GM11168 (cell line): ENCODE data around the gene SUSD1.
"Not testable (repeated sequence)": the region's sequence is repeated elsewhere in the genome, so short reads cannot be mapped to it uniquely, and the experiment has no call there.

ENCODE experiments used
- in situ Hi-C: fragments of 300-500 bp; cut with MboI; formaldehyde crosslinking; loops from one replicate; pipeline ENCODE4 v1.12.0; 2022; ENCODE audit warnings: low sequenced_read_pairs; ENCODE audit not compliant: unreplicated experiment

The SUSD1 gene

DNA sequence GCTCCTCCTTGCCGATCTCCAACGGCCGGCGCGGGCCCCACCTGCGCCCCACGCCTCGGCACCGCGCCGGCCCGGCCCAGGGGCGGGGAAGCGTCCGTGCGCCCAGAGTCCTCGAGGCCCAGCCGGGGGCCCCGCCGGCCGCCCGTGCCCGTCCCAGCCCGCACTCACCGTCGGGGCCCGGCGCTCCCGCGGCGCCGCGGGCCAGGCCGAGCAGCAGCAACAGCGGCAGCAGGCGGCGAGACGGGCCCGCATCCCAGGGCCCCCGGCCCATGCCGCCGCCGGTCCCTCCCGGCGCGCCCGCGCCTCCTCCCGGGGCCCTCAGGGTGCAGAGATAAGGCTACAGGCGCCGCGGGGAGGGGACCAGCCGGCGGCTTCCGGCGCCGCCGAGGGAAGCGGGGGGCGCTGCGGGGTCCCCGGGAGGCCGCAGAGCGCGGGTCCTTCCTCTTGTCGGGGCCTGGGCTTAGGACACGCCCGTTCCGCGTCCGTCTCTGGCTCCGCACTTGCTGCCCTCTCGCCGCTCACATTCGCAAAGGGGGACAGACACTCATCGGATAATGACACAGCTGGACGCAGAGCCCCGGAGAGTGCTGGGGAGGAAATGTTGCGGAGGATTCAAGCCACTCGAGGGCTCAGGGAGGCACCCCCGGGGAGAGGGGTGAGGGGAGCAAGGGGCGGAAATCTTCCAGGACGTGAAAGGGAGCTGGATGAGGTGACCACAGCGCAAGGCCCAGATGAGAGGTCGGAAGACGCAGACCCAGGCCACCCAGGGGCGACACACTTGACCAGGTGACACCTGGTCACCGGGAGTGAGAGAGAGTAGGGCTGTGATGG is at the start of gene SUSD1:
TSS of gene SUSD1 (minus strand) at position 333 of the 831 bp plus-strand sequence. CDS start at position 271, 62 bp downstream.
- in situ Hi-C loops = no loop called here

DNA sequence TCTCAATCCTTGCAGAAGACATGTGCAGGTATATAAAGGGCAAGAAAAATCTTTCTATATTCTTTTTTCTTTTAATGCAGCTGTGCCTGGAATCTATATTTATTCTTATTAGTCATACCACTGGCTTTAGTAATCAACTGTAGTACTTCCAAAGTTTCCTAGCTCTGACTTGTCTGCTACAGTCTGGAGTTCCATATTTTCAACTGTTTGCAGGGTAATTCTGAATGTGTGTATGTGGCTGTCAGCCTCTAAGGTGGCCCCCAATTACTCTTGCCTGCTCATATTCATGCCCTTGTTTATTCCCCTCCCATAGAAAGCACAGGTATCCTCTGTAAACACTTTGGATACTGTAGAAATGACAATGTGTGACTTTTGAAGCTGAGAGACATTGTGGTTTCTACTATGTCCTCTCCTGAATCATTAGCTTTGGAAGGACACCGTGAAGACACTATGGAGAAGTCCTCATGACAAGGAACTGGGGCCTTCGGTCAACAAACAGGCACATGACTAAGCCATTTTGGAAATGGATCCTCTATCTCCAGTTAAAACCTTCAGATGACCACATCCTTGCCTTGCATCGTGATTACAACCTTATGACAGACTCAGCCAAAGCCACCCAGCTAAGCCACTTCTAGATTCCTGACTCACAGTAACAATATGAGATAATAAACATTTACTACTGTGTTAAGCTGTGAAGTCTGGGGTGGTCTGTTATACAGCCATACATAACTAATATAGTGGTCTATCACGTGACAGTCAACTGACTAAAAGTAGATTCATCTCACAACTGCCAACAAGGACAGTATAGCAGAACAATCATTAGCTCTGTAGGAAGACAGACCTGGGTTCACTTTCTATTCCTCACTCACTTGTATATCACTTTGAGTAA is 49.5 kb upstream of the SUSD1 start:
- in situ Hi-C loops = no loop called here

DNA sequence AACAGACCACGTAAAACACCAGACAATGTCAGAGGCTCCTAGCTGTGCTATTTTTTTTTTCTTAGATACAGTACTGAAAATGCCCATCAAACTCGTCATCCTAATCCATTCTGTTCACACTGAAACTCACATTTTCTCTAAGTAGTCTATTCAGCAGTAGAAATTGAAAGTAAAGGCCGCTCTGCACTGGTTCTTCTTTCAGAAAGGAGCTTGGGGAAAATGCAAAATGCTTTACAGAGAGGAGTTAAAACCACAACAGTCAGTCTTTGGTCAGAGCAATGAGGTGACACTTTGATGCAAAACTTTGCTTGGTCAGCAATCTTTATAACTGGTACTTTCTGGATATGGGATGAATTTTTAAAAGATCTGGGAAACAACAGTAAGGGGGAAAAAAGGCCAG is 43.8 kb upstream of the SUSD1 start:
- in situ Hi-C loops = no loop called here

DNA sequence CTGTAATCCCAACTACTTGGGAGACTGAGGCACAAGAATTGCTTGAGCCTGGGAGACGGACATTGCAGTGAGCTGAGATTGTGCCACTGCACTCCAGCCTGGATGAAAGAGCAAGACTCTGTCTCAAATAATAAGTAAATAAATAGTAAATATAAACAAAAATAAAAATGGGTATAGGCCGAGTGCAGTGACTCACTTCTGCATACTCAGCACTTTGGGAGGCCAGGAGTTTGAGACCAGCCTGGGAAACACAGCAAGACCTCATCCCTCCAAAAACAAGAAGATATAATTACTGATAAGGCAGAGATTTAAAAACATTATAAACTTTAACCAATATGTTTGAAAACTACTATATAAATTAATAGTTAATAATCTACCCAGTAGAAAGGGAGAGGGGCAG is 37.8 kb upstream of the SUSD1 start:
- in situ Hi-C loops = no loop called here

GRCh38 chr9:112207451-112207850 is 32.4 kb upstream of the SUSD1 start:
- in situ Hi-C loops = no loop called here

GRCh38 chr9:112203536-112203935 is 28.4 kb upstream of the SUSD1 start:
- in situ Hi-C loops = no loop called here

DNA sequence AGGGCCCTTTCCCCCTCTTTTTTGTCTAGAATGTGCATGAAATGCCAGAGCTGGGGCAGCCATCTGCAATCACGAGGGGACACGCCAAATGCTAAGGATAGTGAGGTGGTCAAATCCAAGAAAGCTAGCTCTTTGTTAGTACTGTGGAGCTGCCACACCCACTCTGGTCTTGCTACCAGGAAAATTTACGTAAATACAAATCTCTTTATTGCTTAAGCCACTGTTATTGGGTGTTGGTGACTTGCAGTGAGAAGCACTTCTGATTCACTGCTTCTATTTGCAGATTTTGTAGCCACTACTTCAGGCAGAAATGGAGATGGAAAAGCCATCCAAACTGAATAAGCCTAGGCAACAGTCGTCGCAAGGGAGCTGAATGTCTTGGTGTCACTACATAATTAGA is 25.6 kb upstream of the SUSD1 start:
- in situ Hi-C loops = no loop called here

DNA sequence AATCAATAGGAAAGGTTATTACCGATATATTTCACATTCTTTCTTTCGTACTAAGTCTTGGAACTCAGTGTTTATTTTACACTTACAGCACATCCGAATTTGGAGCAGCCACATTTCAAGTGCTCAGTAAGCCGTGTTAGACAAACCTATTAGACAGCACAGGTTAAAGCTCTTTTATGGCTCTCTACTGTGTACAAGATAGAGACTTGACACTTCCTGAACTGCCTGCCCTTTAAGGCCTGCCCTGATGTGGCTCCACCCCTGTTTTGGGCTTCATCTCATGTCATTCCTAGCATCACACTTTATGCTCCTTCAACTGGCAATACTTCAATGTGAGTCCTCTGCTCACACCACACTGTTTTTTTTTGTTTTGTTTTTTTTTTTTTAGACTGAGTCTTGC is 23.5 kb upstream of the SUSD1 start:
- in situ Hi-C loops = no loop called here

DNA sequence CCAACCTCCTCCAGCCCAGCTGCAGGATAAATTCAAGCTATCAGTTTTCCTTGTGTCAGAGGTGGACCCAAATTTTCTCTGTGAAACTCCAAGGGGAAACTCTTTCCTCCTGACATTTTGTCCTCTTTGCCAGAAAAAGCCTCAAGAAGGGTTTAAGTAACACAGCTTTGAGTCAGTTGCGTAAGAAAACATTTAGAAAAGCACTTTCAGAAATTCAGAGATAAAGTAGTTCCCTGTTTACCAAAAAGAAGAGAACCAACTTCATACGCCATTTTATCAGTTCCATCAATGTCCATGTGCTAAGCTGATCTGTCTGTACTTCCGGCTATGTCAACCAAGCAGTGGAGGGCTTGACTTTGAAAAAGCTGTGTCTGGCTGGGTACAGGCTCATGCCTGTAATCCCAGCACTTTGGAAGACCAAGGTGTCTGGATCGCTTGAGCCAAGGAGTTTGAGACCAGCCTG is 19.9 kb upstream of the SUSD1 start:
- in situ Hi-C loops = no loop called here

GRCh38 chr9:112193572-112194288 is 18.6 kb upstream of the SUSD1 start:
- in situ Hi-C loops = no loop called here

DNA sequence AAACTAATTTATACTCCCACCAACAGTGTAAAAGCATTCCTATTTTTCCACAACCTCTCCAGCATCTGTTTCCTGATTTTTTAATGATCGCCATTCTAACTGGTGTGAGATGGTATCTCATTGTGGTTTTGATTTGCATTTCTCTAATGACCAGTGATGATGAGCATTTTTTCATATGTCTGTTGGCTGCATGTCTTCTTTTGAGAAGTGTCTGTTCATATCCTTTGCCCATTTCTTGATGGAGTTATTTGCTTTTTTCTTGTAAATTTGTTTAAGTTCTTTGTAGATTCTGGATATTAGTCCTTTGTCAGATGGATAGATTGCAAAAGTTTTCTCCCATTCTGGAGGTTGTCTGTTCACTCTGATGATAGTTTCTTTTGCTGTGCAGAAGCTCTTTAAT is 15.2 kb upstream of the SUSD1 start:
- in situ Hi-C loops = not testable (repeated sequence)

GRCh38 chr9:112188884-112189283 is 13.8 kb upstream of the SUSD1 start:
- in situ Hi-C loops = no loop called here

GRCh38 chr9:112187404-112187803 is 12.3 kb upstream of the SUSD1 start:
- in situ Hi-C loops = no loop called here

DNA sequence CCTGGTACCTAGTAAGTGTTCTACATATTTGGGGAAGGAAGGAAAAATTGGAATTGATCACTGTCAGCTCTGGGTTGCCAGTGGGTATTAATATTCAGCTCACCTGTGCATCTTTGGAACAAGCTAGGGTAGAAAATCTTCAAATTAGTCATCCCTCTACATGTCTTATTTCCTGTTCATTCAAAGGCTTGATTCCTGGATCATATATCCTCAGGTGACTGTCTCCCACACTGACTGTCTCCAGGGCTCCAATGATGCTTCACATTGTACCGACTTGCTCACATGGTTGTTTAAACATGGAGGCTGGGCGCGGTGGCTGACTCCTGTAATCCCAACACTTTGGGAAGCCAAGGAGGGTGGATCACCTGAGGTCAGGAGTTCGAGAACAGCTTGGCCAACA is 11.6 kb upstream of the SUSD1 start:
- in situ Hi-C loops = no loop called here

DNA sequence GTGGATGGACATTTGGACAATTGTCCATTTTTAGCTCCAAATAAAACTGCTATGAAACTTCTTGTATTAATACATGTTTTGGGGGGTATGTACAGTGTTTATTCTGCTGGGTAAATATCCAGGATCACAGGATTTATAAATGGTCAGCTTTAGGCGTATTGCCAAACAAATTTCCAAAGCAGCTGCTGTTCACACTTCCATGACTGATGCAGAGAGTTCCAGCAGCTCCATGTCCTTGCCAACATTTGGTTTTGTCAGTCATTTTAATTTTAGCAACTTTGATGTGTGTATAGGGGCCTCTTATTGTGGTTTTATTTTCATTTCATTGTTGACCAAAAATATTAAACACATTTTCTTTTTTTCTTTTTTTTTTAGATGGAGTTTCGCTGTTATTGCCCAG is 9.8 kb upstream of the SUSD1 start:
- in situ Hi-C loops = no loop called here

DNA sequence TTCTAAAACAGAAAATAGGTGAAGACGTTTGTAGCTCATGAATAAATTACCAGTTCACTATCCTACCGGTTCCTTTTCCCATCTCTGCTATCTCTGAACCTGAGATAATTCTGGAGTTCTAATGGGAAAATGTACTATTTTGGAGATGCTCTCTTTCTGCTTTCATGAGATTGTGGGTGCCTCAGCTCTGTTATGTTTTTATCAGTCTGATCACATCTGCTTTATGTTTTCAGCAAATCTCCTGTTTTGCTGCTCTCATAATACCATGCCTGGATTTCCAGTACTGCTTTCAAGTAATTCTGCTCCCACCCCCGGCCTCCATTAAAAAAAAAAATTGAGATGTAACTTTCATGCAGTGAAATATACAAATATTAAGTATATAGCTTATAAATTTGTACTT is 9.1 kb upstream of the SUSD1 start:
- in situ Hi-C loops = no loop called here

DNA sequence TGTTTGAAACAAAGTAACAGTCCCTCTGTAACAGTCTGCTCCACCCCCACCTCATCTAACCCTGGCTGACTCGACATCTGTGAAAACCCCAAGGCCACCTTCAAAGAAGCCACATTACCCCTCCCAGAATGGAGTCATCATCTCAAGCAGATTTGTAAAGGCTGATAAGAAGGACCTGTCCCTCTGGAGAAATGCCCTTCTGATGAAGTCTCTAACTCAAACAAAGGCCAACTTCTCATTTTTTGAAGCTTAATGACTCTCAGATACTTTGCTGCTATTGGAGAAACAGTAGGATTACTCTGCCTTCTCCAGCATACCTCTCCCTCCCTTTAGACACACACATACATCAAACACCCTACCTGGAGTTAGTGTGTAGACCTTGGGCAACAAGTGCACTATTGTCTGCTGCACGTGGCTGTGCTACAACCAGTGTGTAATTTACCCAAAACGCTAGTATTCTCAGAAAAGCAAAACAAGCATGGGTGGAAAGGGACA is 5.3 kb upstream of the SUSD1 start:
- in situ Hi-C loops = no loop called here

DNA sequence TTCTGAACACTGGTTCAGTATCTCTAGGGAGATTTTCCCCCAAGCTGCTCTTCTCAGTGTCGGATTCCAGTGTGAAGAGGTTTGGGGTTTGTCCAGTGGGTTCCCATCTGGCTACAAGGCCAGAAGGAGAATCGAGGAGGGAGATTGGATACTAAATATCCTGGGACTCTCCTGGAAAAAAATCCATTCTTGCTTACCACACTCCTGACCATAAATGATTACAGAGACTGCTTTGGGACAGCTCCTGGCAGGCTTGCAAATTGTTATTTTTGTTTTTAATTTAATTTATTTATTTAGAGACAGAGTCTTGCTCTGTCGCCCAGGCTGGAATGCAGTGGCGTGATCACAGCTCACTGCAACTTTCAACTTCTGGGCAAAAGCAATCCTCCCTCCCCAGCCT is 4.7 kb upstream of the SUSD1 start:
- in situ Hi-C loops = no loop called here

DNA sequence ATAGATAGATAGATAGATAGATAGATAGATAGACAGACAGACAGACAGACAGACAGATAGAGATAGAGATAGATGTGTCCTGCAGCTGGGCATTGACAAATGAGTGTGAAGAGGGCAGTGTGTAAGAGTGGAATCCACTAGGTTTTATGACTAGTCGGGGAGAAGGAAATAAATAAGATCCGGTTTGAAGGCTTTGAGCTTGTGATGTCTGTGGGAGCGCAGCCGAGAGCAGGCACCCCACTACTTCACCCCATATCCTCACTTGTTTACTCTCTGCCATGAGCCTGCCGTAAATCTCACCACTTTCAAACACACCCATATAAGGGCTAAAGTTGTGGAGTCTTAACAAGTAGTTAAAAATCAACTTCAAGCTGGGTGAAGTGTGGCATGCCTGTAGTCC is 1.4 kb upstream of the SUSD1 start:
- in situ Hi-C loops = no loop called here

- in situ Hi-C loops = no loop called here
Observed at GRCh38 chr9:112175796-112176315, 759 bp upstream of the SUSD1 start.
